ENCODE measurements around the gene ZNF554. TPM values are rescaled to one million over a fixed set of nuclear protein-coding genes. Genes with fewer than 3 reads are reported as not detected.
"Not testable (repeated sequence)": the region's sequence is repeated elsewhere in the genome, so short reads cannot be mapped to it uniquely, and the experiment has no call there.

Gene ZNF554
- total RNA-seq, 1 donor from 2014 or later = 2.9 TPM

DNA sequence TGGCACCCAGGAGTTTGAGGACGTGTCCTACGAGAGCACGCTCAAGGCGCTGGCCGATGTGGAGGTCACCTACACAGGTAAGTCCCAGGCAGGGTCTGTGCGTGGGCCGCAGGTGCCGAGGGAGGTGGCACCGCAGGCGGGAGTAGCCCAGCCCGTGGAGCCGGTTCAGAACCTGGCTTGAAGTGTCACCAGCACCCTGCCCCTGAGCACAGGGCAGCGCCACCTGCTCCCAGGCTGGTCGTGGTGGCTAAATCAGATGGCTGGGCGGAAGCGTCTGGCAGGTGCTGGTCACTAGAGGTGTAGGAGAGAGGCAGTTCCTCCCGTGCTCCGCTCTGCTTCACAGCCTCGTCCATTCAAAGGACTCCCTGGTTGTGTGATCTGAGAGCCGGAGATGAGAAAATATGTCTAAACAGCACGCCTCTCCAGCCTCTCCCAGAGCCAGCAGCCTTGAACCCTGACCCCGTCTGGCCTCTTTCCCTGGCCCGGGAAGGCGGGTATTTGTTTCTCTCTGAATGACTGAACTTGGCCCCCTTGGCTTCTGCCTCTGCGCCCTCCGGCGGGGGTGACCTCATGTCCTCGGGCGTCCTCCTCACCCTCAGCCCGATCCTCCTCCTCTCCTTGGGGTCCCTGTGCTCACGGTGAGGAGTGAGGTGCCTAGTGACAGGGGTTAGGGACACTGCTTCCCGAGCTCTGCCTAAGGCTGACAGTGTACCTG is 29.0 kb upstream of the ZNF554 start:
- intact Hi-C loops (cut with micrococcal nuclease) = no loop called here

DNA sequence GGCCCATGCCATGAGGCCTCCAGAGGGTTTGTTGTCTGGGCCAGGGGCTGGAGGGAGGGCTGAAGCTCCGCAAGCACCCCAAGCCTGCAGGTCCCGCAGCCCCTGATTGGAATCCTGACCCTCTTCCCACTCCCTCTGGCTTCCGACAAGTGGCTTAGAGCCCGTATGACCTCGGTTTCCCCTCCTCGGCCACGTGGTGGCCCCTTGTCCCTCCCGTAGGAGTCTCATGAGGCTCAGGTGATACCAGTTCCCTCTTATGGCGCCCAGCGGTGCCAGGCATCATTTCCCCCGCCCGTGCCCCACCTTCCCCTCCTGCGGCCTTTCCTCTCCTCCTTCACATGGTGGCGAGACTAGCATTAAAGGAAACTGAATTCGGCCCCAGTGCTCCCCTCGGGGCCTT is 28.2 kb upstream of the ZNF554 start:
- intact Hi-C loops (cut with micrococcal nuclease) = no loop called here

DNA sequence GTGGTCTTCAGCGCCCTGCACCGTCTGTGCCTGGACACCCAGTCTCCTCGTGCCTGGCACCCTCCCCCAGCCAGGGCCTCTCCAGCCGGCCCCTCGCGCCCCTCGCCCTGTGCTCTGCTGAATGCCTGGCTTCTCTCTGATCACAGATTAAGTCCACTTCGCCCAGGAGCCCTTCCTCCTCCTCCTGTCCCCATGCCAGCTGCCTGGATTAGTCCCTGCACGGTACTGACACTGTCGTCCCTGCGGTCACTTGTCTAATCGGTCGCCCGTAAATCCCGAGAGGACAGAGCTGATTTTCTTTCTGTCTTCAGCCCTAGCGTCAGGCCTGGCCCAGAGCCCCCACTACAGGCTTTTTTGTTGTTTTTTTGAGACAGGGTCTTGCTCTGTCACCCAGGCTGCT is 27.8 kb upstream of the ZNF554 start:
- intact Hi-C loops (cut with micrococcal nuclease) = no loop called here

GRCh38 chr19:2792666-2793065 is 27.0 kb upstream of the ZNF554 start:
- intact Hi-C loops (cut with micrococcal nuclease) = not testable (repeated sequence)

GRCh38 chr19:2793126-2793525 is 26.5 kb upstream of the ZNF554 start:
- intact Hi-C loops (cut with micrococcal nuclease) = no loop called here

DNA sequence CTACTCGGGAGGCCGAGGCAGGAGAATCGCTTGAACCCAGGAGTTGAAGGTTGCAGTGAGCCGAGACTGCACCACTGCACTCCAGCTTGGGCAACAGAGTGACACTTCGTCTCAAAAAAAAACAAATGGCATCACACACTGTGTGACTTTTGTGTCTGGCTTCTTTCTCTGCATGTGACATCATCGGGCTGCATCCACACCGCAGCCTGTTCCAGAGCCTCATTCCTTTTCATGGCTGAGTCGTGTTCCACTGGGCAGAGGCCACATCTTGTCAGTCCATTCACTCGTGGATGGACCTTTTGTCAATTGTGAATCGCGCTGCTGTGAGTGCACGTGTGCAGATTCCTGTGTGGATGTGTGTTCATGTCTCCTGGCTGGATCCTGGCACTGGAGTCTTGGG is 26.1 kb upstream of the ZNF554 start:
- intact Hi-C loops (cut with micrococcal nuclease) = no loop called here

DNA sequence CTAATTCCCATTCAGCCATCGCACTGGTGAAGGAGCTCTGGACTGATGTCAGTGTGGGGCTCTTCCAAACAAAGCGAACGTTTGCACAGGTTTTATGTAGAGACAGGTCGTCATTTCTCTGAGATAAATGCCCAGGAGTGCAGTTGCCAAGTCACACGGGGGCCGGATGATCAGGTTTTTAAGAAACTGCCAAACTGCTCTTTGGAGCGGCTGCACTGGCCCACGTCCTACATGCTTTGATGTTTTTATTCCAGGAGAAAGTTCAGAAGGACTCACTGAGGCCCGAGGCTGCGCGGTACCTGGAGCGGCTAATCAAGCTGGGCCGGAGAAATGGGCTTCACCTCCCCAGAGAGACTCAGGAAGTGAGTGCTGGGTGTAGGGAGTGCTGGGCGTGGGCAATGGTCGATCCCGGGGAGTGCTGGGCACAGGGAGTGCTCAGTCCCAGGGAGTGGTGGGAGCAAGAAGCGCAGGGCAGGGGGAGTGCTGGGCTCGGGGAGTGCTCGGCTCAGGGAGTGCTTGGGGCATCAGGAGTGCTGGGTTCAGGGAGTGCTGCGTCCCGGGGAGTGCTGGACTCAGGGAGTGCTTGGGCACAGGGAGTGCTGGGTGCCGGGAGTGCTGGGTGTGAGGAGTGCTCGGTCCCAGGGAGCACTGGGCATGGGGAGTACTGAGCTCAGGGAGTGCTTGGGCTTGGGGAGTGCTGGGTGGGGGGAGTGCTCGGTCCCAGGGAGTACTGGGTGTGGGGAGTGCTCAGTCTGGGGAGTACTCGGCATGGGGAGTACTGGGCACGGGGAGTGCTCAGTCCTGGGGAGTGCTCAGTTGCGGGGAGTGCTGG is 23.6 kb upstream of the ZNF554 start:
- intact Hi-C loops (cut with micrococcal nuclease) = no loop called here

- intact Hi-C loops (cut with micrococcal nuclease) = no loop called here
These were observed 22.9 kb upstream of the ZNF554 start for GRCh38 chr19:2796659-2797266.

DNA sequence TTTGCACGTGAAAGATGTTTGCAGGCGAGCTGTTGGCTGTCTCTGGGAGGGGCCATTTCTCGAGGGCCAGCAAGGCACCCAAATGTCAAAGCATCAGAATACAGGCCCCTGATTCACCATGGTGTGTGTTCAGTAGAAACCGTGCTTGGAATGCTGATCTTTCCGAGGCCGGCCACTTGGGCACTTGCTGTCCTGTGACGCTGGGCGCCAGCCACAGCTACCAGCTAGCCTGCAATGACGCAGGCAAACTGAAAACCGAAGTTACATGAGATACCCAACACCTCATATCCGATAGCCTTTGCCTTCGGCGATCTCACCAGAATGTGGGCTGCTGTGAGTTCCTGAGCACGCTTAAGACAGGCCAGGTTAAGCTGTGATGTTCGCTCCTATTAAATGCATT is 22.4 kb upstream of the ZNF554 start:
- intact Hi-C loops (cut with micrococcal nuclease) = no loop called here

GRCh38 chr19:2798158-2798685 is 21.4 kb upstream of the ZNF554 start:
- intact Hi-C loops (cut with micrococcal nuclease) = no loop called here

DNA sequence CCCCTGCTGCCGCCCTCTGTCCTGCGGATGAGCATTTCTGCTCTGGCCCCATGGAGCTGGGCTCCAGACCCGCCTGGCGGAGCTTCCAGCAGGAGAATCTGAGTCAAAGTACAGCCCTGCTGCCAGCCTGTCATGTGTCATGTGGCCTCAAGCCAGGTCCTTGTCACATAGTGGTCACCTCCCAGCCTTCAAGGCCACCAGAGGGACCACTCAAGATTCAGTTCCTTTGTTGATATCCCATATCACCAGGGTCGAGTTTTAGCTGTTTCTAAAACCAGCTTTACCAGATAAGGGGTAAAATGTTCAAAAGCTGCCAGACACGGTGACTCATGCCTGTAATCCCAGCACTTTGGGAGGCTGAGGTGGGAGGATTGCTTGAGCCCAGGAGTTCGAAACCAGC is 20.9 kb upstream of the ZNF554 start:
- intact Hi-C loops (cut with micrococcal nuclease) = no loop called here

- intact Hi-C loops (cut with micrococcal nuclease) = no loop called here
These were observed 20.2 kb upstream of the ZNF554 start for GRCh38 chr19:2799273-2800020.

DNA sequence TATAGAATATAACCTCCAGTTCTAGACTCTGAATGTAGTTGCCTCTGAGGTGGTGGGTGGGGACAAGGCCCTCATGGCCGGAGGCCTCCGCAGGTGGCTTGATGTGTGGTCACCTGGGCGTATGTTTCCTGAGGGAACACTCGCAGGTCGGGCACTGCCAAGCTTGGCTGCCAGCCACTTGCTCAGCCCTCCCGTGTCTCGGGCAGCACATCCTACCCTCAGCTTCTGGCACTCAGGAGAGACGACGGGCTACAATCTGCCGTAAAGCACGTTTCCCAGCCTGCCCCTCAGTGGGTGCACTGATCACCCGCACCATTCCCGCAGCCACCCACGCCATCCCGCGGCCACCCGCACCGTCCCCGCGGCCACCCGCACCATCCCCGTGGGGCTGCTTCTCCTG is 19.2 kb upstream of the ZNF554 start:
- intact Hi-C loops (cut with micrococcal nuclease) = no loop called here

- intact Hi-C loops (cut with micrococcal nuclease) = no loop called here
These were observed 16.8 kb upstream of the ZNF554 start for GRCh38 chr19:2802826-2803225.

DNA sequence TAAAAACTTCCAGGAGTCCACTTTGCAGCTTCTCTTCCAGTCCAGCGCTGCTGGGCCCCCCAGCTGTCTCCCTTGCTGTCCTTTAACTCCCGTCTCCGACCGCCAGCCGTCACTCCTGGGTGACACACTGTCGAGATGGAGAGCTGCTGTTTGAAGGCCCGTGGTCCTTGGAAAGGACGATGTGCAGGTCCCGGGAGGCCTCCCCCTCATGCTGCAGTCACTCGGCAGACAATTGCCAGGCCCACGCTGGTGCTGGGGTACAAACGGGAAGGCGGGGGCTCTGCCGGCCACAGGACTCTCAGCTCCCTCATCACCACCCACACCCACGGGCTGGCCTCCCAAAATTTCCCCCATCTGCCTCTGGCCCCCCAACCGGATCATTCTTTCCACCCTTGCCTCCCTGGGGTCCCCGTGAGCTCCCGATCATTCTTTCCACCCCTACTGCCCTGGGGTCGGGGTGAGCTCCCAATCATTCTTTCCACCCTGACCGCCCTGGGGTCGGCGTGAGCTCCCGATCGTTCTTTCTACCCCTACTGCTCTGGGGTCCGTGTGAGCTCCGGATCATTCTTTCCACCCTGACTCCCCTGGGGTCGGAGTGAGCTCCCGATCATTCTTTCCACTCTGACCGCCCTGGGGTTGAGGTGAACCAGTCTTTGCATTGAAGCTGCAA is 16.0 kb upstream of the ZNF554 start:
- intact Hi-C loops (cut with micrococcal nuclease) = no loop called here

- intact Hi-C loops (cut with micrococcal nuclease) = no loop called here
These were observed 15.3 kb upstream of the ZNF554 start for GRCh38 chr19:2804156-2805004.

DNA sequence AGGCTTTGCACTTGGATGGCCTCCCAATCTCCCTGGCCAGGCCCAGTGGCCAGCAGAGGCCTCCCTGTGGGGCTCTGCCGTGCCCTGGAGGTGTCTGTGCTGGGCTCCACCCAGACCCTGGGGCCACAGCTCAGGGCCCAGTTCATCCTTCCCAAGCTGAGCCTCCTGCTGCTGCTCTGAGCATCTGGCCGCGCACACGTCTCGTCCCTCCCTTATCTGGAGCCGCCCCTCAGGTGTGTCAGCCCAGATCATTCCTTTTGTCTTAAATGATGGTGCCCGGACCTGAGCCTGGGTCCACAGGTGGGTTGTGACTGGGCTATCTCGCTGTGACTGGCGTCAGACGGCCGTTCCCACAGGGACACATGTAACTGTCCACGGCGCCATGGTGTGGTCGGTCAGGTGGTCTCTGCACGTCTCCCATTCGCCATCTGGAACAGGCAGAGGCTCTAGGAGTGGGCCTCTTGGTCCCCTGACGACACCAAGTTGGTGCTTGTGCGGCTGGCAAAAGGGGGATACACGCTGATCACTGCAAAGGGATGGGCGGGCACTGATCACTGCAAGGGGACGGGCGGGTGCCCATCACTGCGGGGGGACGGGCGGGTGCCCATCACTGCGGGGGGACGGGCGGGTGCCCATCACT is 14.3 kb upstream of the ZNF554 start:
- intact Hi-C loops (cut with micrococcal nuclease) = no loop called here

GRCh38 chr19:2805991-2806649 is 13.5 kb upstream of the ZNF554 start:
- intact Hi-C loops (cut with micrococcal nuclease) = no loop called here
